Panc1 (cell line): Measurements from ENCODE around the gene KRTAP6-1.

Source experiments
- CTCF ChIP-seq: fragments of 450-650 bp; IDR thresholded peaks from 2 replicates; pipeline ENCODE4 v1.5.1; 2017; ENCODE audit warnings: mild to moderate bottlenecking
- REST ChIP-seq, 2 experiments: IDR thresholded peaks; 2 replicates each; pipeline ENCODE4 v1.6.1; 2011 to 2012; ENCODE audit warnings: low read depth in 2 of 2, control low read depth in 1 of 2, low read length in 1 of 2, mild to moderate bottlenecking in 1 of 2, moderate library complexity in 1 of 2; ENCODE audit not compliant: insufficient read depth in 1 of 2

- TF ChIP-seq CTCF (no peak), REST (IDR thresholded peaks at IDR 0.05; ENCODE audit: insufficient read depth in 1 of 2, low read depth in 2 of 2, low read length in 1 of 2) (no peak)
Observed at GRCh38 chr21:30652891-30653290, 39.2 kb upstream of the KRTAP6-1 start.
